ENCODE data around the gene MAMDC2.
"Not testable (repeated sequence)": the region's sequence is repeated elsewhere in the genome, so short reads cannot be mapped to it uniquely, and the experiment has no call there.

Gene MAMDC2

DNA sequence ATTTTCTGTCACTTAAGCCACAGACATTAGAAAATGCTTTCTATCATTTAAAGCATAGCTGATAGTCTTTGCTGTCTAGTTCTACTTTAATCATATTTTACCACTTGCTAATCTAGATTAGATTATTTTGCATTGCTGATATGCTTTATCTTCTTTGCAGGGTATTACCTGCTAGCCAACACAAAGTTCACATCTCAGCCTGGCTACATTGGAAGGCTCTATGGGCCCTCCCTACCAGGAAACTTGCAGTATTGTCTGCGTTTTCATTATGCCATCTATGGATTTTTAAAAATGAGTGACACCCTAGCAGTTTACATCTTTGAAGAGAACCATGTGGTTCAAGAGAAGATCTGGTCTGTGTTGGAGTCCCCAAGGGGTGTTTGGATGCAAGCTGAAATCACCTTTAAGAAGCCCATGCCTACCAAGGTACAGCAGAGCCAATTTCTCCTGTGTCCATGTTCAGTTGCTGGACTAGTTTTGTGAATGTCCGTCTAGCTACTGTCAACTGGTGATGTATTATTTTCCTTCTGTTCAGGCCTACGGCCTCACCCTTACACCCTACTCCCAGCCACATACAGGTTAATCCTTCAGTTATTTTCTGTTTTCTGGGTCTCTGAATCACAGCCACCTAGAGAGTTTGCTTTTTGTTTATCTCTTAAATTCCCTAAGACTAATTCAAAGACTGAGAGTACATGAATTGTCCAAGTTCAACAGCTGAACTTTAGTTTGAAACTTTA, 99.9 kb downstream of the MAMDC2 start:
- DNase-seq: no peak

GRCh38 chr9:70144131-70144503, 100.5 kb downstream of the MAMDC2 start:
- no peak for DNase-seq

- DNase-seq: no peak
These were observed 102.3 kb downstream of the MAMDC2 start for GRCh38 chr9:70145981-70146380.

DNA sequence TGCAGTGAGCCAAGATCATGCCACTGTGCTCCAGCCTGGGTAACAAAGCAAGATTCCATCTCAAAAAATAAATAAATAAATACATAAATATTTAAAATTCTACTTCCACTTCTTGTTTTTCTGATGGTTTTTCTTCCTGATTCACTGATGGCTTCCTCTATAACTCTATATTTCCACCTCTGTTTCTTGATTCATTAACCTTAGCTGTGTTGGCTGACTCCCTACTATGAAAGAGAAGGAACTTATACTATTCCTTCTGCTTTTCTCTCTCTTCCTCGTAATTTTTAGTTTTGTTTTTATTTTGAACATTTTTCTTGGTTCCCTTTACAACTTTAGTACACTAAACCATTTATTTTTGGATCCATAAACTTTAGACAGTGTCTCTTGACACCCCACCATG, 103.5 kb downstream of the MAMDC2 start:
- DNase-seq: no peak

DNA sequence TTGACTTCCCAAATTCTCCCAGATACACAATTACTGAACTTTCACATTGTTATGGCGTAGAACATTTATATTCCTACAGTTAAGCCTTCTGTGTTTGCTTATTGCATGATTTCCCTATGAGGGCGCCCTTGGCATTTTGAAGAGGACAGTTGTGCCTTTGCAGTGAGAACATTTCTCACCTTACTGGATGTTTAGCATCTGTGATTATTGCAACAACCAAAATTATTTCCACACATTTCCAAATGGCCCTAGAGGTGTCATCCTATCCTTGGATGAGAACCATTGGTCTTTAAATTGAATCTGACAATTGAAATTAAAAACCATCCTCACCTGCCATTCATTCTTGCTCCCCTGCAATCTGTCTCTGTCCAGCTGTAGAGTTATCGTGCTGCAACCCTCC, 104.0 kb downstream of the MAMDC2 start:
- DNase-seq: no peak

- no peak for DNase-seq
These were observed 108.7 kb downstream of the MAMDC2 start for GRCh38 chr9:70152350-70152749.

DNA sequence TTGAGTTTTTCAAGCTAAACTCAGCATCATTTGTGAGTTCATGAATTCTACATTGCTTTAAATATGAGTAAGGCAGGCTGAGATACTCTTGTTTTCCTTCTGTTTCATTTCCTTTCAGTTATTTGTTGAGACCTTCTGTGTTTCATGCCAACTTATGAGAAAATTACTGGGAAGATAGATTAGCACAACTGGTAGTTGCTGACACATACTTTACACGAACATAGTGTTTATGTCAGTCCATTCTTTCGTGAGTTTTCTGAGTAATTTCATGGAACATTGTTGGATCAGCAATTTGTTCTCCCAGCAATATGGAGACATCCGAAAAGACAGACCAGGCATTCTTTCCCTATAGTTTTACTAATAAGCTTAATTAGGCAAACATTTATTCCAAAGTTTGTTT, 113.1 kb downstream of the MAMDC2 start:
- DNase-seq: no peak

DNA sequence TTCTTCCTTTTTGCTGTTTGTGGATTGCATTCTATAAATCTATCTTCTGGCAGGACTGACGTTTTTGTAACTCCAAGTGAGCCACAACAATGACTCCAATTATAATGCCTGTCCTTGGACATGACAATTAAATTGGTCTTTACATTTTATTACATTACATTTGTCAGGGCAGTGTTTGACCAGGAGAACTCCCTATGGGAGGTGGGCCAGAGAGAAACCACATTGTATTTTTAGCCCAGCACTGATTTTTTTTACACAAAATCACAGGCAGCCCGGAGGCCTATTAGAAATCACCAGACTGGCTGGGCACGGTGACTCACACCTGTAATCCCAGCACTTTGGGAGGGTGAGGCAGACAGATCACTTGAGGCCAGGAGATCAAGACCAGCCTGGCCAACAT, 116.0 kb downstream of the MAMDC2 start:
- DNase-seq: no peak

GRCh38 chr9:70160686-70161600, 117.3 kb downstream of the MAMDC2 start:
- DNase-seq: no peak

GRCh38 chr9:70165006-70165602, 121.5 kb downstream of the MAMDC2 start:
- DNase-seq: no peak

- DNase-seq: no peak
These were observed 124.9 kb downstream of the MAMDC2 start for GRCh38 chr9:70168521-70168920.

GRCh38 chr9:70169222-70169621, 125.6 kb downstream of the MAMDC2 start:
- DNase-seq: no peak

GRCh38 chr9:70170151-70170790, 126.6 kb downstream of the MAMDC2 start:
- no peak for DNase-seq

DNA sequence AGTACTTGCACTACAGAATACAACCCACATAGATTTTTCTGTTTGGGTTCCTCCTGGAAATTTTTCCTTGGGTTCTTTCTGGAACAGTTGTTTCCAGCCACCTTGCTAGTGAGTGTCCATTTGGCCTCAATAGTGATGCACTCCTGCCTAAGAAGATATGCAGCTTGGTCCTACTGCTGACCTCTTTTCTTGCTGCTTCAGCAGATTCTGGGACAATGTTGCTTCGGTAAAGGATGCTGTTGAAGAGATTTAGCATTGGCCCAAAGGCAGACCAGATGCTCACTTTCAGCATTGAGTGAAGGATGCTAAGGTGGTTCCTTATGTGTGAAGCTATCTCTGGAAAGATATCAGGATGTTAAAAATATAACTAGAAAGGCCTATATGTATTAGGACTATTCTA, 128.9 kb downstream of the MAMDC2 start:
- DNase-seq: no peak

DNA sequence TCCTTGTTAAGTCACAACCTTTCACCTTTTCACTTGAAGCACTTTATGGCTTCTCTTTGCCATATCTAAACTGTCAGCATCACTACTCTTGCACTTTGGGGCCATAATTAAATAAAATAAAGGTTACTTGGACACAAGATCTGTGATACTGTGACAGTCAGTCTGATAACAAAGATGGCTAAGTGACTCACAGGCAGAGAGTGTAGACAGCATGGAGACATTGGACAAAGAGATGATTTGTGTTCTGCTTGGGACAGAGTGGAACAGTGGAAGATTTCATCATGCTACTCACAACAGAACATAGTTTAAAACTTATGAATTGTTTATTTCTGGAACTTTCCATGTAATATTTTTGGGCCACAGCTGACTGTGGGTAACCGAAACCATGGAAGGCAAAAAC, 133.5 kb downstream of the MAMDC2 start:
- no peak for DNase-seq

- no peak for DNase-seq
These were observed 149.1 kb downstream of the MAMDC2 start for GRCh38 chr9:70192707-70193106.

- DNase-seq: no peak
These were observed 151.8 kb downstream of the MAMDC2 start for GRCh38 chr9:70195456-70195855.

DNA sequence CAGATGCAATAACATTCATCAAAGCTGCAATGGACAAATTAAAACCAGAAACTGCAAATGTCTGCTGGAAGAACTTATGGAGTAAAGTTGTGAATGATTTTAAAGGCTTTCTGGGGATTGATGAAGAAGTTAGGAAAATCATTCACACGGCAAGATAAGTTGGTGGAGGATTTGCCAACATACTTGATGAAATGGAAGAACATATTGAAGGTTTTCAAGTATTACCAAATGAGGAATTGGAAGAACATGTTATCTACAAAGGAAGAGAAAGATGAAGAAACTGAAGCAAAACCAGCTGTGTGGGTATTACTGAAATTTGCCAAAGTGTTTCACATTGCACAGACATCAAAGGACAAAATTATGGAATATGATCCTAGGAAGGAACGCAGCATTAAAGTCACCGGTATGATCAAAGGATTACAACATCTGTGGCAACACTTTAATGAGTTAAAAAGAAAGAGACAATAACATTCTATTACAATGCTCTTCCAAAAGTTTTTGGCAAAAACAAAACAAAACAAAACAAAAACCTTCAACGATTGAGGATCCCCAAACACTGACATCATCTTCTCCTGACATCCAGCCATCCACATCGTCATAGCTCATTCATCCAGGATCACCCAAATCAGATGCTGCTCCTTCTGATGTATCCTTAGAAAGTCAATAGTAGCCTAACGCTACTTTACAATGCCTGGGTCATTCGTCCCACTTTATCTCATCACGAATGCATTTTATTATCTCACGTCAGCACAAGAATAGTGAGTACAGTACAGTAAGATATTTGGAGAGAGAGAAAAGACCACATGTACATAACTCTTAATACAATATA, 153.8 kb downstream of the MAMDC2 start:
- DNase-seq: no peak

GRCh38 chr9:70204743-70205142, 161.1 kb downstream of the MAMDC2 start:
- DNase-seq: not testable (repeated sequence)

GRCh38 chr9:70205366-70206020, 161.8 kb downstream of the MAMDC2 start:
- DNase-seq: no peak

GRCh38 chr9:70217029-70217428, 173.4 kb downstream of the MAMDC2 start:
- no peak for DNase-seq

- no peak for DNase-seq
These were observed 175.1 kb downstream of the MAMDC2 start for GRCh38 chr9:70218767-70219166.

All from effector CD4-positive, alpha-beta T cell (primary cell).